HFF-Myc (cell line): Measurements from ENCODE around the gene FAM227B.

Experiments used
- DNase-seq: peaks from one replicate; pipeline ENCODE4 v3.0.0-alpha.2; 2011; ENCODE audit warnings: low read depth; ENCODE audit errors: extremely low read depth
- H3K4me3 ChIP-seq: replicated peaks from 2 replicates; pipeline ENCODE4 v1.5.1; 2011; ENCODE audit warnings: low read depth, mild to moderate bottlenecking, control low read depth, low read length
- CTCF ChIP-seq: IDR thresholded peaks from 2 replicates; pipeline ENCODE4 v1.5.1; 2012; ENCODE audit warnings: mild to moderate bottlenecking, low read depth, low read length, control low read depth; ENCODE audit errors: missing control alignments

The FAM227B gene

DNA sequence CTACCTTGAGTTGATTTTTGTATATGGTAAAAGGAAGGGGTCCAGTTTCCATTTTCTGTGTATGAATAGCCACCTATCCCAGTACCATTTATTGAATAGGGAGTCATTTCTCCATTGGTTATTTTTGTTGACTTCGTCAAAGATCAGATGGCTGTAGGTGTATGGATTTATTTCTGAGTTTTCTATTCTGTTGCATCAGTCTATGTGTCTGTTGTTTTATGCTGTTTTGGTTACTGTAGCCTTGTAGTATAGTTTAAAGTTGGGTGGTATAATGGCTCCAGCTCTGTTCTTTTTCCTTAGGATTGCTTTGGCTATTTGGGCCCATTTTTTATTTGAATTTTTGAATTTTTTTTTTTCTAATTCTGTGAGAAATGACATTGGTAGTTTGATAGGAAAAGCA, 323.0 kb downstream of the FAM227B start:
- no peak for TF ChIP-seq CTCF
- DNase-seq: no peak

DNA sequence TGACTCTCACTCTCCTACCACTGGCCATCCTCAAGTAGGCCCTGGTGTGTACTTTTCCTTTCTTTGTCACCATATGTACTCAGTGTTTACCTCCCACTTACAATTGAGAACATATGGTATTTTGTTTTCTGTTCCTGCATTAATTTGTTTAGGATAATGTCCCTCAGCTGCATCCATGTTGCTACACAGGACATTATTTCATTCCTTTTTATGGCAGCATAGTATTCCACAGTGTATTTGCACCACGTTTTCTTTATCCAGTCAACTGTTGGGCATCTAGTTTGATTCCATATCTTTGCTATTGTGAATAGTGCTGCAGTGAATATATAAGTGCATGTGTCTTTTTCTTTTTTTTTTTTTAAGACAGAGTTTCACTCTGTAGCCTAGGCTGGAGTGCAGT, 324.4 kb downstream of the FAM227B start:
- TF ChIP-seq CTCF: no peak
- no peak overlapping the region for H3K4me3 ChIP-seq

More for the DNA sequence above, 323.0 kb downstream of the FAM227B start:
- no peak overlapping the region for H3K4me3 ChIP-seq

DNA sequence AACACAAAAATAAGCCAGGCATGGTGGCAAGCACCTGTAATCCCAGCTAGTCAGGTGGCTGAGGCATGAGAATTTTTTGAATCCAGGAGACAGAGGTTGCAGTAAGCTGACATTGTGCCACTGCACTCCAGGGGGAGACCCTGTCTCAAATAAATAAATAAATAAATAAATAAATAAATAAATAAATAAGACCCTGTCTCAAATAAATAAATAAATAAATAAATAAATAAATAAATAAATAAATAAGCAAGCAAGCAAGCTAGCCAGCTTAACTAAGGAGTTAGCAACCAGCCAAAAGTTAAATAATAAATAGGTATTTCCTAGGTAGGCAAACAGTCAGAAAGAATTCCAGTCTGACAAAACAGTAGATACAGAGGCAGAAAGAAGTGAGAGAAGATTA, 326.7 kb downstream of the FAM227B start:
- TF ChIP-seq CTCF: no peak
- DNase-seq: no peak
- H3K4me3 ChIP-seq: no peak overlapping the region

More for the DNA sequence above, 324.4 kb downstream of the FAM227B start:
- DNase-seq: no peak

GRCh38 chr15:49290191-49290590, 330.4 kb downstream of the FAM227B start:
- no peak for DNase-seq
- TF ChIP-seq CTCF: no peak
- no peak overlapping the region for H3K4me3 ChIP-seq

DNA sequence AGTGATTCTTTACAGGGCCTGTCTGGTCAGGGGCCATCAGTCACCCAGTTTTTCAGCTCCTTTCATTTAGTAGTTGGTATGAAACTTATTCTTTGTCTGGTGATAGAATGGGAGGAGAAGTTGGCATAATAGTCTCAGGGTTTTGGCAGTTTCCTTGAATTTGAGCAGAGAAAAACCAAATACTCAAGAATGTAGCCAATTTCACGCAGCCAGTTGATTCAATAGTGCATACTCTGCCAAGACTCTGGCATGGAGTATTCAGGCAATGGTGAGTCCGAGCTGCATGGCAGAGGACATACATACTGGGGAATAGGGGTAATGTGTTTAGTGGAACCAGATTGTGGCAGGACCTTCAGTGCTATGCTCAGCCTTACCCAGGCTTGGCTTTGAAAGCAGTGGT, 332.2 kb downstream of the FAM227B start:
- H3K4me3 ChIP-seq: no peak overlapping the region
- TF ChIP-seq CTCF: no peak
- no peak for DNase-seq

- no peak for TF ChIP-seq CTCF
- no peak for DNase-seq
- no peak overlapping the region for H3K4me3 ChIP-seq
Observed at GRCh38 chr15:49287481-49287880, 333.1 kb downstream of the FAM227B start.

GRCh38 chr15:49286649-49287404, 333.8 kb downstream of the FAM227B start:
- no peak for TF ChIP-seq CTCF
- DNase-seq: no peak
- no peak overlapping the region for H3K4me3 ChIP-seq
